ENCODE measurements around the gene GRB7.
"Not testable (repeated sequence)": the region's sequence is repeated elsewhere in the genome, so short reads cannot be mapped to it uniquely, and the experiment has no call there.

Gene GRB7

GRCh38 chr17:39736319-39737165 is 1.2 kb upstream of the GRB7 start:
- DNase-seq = no peak

- DNase-seq = no peak
Observed at GRCh38 chr17:39737206-39737759, 455 bp upstream of the GRB7 start.

- peak; percentile 52 for DNase-seq
Observed at GRCh38 chr17:39738568-39738901, 797 bp downstream of the GRB7 start.

- peak; percentile 57 for DNase-seq
Observed at GRCh38 chr17:39738983-39739884, 1.5 kb downstream of the GRB7 start.

GRCh38 chr17:39739885-39740356 is 2.2 kb downstream of the GRB7 start:
- no peak for DNase-seq

GRCh38 chr17:39740357-39741111 is 2.8 kb downstream of the GRB7 start:
- no peak for DNase-seq

GRCh38 chr17:39742126-39742855 is 4.6 kb downstream of the GRB7 start:
- no peak for DNase-seq

GRCh38 chr17:39742856-39743436 is 5.2 kb downstream of the GRB7 start:
- DNase-seq = no peak

GRCh38 chr17:39744075-39744835 is 6.5 kb downstream of the GRB7 start:
- no peak for DNase-seq

GRCh38 chr17:39744836-39745215 is 7.1 kb downstream of the GRB7 start:
- no peak for DNase-seq

GRCh38 chr17:39745335-39746144 is 7.8 kb downstream of the GRB7 start:
- no peak for DNase-seq

- no peak for DNase-seq
Observed at GRCh38 chr17:39746145-39746461, 8.4 kb downstream of the GRB7 start.

GRCh38 chr17:39747745-39748144 is 10.0 kb downstream of the GRB7 start:
- DNase-seq = no peak

- not testable (repeated sequence) for DNase-seq
Observed at GRCh38 chr17:39748444-39749034, 10.8 kb downstream of the GRB7 start.

GRCh38 chr17:39750131-39751015 is 12.6 kb downstream of the GRB7 start:
- DNase-seq = no peak

- no peak for DNase-seq
Observed at GRCh38 chr17:39751016-39751543, 13.3 kb downstream of the GRB7 start.

- DNase-seq = no peak
Observed at GRCh38 chr17:39751637-39752036, 13.9 kb downstream of the GRB7 start.

GRCh38 chr17:39752241-39752881 is 14.6 kb downstream of the GRB7 start:
- no peak for DNase-seq

Measured in NCI-H2029 treated with DMSO at 0.1 percent for 48 hours (cell line).